NB4 (cell line): ENCODE results near the gene NBR1.
"Not testable (repeated sequence)": the region's sequence is repeated elsewhere in the genome, so short reads cannot be mapped to it uniquely, and the experiment has no call there.

Experiments used
- POLR2A ChIP-seq: IDR thresholded peaks from 2 replicates; pipeline ENCODE4 v1.6.1; 2011; ENCODE audit warnings: mild to moderate bottlenecking; ENCODE audit not compliant: insufficient read length; ENCODE audit errors: extremely low read depth
- TF ChIP-seq, protein P1 (sequence below): IDR thresholded peaks from one replicate; pipeline ENCODE4 v1.5.1; 2012; ENCODE audit warnings: low read depth, low read length

DNA sequence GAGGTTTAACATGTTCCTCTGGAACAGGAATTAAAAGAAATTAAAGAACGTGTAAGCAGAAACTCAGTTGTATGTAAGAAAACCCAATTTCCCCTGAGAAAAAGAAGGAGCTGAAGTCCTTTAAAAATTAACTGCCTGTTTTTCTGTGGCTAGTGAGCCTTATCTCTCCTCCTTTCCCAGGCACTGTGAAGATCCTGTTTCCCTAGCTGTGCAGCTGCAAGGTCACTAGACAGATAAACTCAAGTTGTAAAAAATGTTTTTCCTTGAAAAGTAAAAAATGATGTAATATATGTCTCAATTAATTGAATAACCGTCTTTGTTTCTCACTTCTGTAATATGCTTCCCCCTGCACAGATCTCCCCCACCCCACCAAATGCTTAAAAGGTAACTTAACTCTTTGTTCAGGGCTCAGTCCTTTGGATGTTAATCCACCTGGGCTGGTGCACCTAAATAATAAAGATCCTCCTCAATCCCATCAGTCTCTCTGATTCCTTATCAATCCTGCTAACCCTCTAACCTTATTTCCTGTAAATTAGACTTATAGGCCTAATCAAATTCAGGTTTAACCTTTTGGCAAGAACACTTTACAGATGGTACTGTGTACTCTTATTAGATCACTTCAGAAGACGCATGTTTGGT is 17.7 kb upstream of the NBR1 start:
- TF ChIP-seq, protein P1, sequence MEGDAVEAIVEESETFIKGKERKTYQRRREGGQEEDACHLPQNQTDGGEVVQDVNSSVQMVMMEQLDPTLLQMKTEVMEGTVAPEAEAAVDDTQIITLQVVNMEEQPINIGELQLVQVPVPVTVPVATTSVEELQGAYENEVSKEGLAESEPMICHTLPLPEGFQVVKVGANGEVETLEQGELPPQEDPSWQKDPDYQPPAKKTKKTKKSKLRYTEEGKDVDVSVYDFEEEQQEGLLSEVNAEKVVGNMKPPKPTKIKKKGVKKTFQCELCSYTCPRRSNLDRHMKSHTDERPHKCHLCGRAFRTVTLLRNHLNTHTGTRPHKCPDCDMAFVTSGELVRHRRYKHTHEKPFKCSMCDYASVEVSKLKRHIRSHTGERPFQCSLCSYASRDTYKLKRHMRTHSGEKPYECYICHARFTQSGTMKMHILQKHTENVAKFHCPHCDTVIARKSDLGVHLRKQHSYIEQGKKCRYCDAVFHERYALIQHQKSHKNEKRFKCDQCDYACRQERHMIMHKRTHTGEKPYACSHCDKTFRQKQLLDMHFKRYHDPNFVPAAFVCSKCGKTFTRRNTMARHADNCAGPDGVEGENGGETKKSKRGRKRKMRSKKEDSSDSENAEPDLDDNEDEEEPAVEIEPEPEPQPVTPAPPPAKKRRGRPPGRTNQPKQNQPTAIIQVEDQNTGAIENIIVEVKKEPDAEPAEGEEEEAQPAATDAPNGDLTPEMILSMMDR: not testable (repeated sequence)
- TF ChIP-seq POLR2A: not testable (repeated sequence)
